Kidney epithelial cell (primary cell): ENCODE results near the gene SEMA6B. TPM values are rescaled to one million over a fixed set of nuclear protein-coding genes. Genes with fewer than 3 reads are reported as not detected.

ENCODE experiments used
- DNase-seq: peaks from one replicate; pipeline ENCODE4 v3.0.0-alpha.2; 2010; ENCODE audit warnings: low read depth
- H3K27me3 ChIP-seq: 2 replicates; pipeline ENCODE4 v1.6.0; 2011; ENCODE audit warnings: low read length; ENCODE audit not compliant: control insufficient read depth, insufficient read depth
- H3K36me3 ChIP-seq: 2 replicates; pipeline ENCODE4 v1.5.1; 2011; ENCODE audit warnings: low read length; ENCODE audit not compliant: control insufficient read depth, insufficient read depth
- H3K4me3 ChIP-seq: 2 replicates; pipeline ENCODE4 v1.5.1; 2011; ENCODE audit warnings: low read depth, mild to moderate bottlenecking, control low read depth, low read length
- CTCF ChIP-seq: IDR thresholded peaks from 2 replicates; pipeline ENCODE4 v1.5.1; 2011; ENCODE audit warnings: mild to moderate bottlenecking, moderate library complexity, low read length, control low read depth, inconsistent platforms; ENCODE audit not compliant: insufficient read depth, poor library complexity, severe bottlenecking
- total RNA-seq: library from RNA; depleted of rRNA; stranded (reverse); fragments of >200 nt; gene quantifications from 2 replicates; pipeline ENCODE4 v1.2.3, GENCODE V29; 2015

SEMA6B gene
- total RNA-seq, 1 donor from 2014 or later: 0.13 TPM

DNA sequence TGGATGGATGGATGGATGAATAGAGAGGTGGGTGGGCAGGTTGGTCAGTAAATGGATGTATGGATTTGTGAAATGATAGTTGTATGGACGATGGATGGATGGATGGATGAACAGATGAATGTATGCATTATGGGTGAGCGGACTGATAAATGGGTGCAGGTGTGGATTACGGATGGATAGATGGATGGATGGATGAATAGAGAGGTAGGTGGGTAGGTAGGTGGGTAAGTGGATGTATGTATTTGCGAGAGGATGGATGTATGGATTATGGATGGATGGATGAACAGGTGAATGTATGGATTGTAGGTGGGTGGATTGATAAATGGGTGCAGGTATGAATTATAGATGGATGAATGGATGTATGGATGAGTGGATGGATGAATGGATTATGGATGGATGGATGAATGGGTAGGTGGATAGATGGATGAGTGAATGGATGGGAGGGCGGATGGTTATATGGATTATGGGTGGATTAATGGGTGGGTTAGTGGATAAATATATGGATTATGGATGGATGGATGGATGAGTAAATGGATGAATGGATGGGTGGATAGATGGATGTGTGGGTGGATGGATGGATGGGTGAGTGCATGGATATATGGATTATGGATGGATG, 42.8 kb upstream of the SEMA6B start:
- no peak for DNase-seq
- TF ChIP-seq CTCF: no peak

DNA sequence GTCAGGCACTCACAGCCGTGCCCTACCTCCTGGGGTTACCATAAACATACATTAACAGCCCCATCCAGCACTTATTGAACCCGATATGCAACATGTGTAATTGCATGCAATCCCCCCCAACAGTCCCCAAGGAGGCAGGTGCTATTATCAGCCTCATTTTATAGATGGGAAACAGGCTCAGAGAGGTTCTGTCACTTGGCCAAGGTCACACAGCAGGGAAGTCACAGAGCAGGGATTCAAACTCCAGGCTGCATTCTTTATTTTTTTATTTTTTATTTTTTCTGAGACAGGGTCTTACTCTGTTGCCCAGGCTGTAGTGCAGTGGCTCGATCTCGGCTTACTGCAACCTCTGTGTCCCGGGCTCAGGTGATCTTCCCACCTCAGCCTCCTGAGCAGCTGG, 41.4 kb upstream of the SEMA6B start:
- Histone ChIP-seq H3K27me3 (peaks cover 29% of the 10 kb centered on the region), H3K36me3 (no peaks in the 10 kb centered on the region), H3K4me3 (no peak overlapping the region)
- no peak for DNase-seq
- TF ChIP-seq CTCF: no peak

More for the DNA sequence above, 42.8 kb upstream of the SEMA6B start:
- Histone ChIP-seq H3K27me3 (peaks cover 20% of the 10 kb centered on the region), H3K4me3 (no peak overlapping the region), H3K36me3 (no peaks in the 10 kb centered on the region)

DNA sequence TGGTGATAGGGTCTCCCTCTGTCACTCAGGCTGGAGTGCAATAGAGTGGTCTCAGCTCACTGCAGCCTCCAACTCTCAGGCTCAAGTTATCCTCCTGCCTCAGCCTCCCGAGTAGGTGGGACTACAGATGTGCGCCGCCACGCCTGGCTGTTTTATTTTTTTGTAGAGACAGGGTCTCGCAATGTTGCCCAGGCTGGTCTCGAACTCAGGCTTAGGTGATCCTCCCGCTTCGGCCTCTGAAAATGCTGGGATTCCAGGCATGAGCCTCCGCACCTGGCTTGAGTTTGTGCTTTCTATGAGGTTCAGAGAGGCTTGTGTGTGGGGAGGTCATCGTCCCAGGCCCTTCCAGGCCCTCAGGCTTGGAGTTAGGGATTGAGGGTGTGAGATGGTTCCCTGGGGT, 40.6 kb upstream of the SEMA6B start:
- Histone ChIP-seq H3K4me3 (no peak overlapping the region), H3K27me3 (peaks cover 29% of the 10 kb centered on the region), H3K36me3 (no peaks in the 10 kb centered on the region)
- no peak for TF ChIP-seq CTCF
- no peak for DNase-seq

GRCh38 chr19:4598712-4599111, 39.2 kb upstream of the SEMA6B start:
- no peak for DNase-seq
- Histone ChIP-seq H3K27me3 (peaks cover 25% of the 10 kb centered on the region), H3K36me3 (no peaks in the 10 kb centered on the region), H3K4me3 (no peak overlapping the region)
- no peak for TF ChIP-seq CTCF

DNA sequence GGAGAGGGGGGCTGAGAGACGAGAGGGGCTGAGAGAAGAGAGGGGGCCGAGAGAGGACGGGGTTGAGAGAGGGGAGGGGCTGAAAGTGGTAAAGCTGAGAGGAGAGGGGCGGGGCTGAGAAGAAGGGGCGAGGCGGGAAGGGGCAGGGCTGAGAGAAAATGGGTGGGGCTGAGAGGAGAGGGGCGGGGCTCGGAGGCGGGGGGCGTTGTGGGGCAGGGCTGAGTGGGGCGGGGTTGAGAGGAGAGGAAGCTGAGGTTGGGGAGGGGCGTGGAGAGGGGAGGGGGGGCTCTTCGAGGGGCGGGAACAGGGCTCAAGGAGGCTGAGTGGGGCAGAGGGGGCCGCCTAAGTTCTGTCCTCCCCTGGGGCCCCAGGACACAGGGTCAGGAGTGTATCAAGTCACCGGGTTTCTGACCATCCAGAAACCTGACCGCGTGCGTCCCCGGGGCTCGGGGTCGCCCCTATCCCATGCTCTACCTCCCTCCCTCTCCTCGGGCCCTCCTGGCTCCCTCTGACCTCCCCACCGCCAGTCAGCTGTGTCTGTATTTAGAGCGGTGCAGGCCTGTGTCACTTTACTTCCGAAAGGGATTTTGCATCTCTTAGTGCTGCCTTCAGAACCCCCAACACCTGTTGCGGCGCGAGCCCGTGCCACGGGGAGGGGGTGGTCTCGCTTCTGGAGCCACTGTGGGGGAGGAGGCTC, 38.6 kb upstream of the SEMA6B start:
- no peak for TF ChIP-seq CTCF
- Histone ChIP-seq H3K36me3 (no peaks in the 10 kb centered on the region), H3K27me3 (peaks cover 25% of the 10 kb centered on the region), H3K4me3 (peak overlapping the region; percentile 7)
- no peak for DNase-seq
